ENCODE data around the gene REG1A.

Gene REG1A

DNA sequence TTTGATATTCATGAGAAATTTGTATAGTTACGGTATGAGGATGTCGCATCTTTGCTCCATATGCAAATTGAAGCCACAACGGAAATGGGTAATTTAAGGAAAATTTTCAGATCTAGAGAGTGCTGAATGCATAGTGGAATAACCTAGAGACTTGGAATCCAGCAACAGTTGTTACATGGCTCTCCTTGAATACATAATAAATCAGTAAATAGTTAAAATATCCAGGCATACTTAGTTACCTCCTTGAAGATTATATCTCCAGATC, 5.4 kb downstream of the REG1A start:
- TF ChIP-seq, protein P1, sequence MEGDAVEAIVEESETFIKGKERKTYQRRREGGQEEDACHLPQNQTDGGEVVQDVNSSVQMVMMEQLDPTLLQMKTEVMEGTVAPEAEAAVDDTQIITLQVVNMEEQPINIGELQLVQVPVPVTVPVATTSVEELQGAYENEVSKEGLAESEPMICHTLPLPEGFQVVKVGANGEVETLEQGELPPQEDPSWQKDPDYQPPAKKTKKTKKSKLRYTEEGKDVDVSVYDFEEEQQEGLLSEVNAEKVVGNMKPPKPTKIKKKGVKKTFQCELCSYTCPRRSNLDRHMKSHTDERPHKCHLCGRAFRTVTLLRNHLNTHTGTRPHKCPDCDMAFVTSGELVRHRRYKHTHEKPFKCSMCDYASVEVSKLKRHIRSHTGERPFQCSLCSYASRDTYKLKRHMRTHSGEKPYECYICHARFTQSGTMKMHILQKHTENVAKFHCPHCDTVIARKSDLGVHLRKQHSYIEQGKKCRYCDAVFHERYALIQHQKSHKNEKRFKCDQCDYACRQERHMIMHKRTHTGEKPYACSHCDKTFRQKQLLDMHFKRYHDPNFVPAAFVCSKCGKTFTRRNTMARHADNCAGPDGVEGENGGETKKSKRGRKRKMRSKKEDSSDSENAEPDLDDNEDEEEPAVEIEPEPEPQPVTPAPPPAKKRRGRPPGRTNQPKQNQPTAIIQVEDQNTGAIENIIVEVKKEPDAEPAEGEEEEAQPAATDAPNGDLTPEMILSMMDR (IDR thresholded peaks at IDR 0.05; ENCODE audit: insufficient read depth, missing control alignments): no peak
- DNase-seq (ENCODE audit: insufficient read length, low spot score) (no peak), FAIRE-seq (no peak)

DNA sequence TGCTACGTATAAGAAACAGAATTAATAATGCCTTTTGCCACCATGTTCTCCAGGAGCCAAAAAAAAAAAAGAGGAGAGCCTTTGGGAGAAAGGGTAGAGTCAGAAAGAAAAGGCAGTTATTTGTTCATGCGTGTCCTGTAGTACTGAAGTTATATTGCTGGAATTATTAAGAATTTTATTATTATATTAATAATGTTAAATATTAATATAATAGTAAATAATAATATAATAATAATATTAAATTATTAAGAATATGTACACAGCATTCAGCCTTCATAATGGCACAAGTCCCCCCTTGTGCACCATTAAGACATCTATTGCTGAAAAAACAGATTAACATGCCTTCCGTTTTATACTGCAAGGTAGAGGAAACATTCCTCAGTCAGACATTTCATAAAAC, 8.1 kb downstream of the REG1A start:
- FAIRE-seq: no peak
- TF ChIP-seq, protein P1 (IDR thresholded peaks at IDR 0.05; ENCODE audit: insufficient read depth, missing control alignments): no peak
- DNase-seq (ENCODE audit: insufficient read length, low spot score): no peak

DNA sequence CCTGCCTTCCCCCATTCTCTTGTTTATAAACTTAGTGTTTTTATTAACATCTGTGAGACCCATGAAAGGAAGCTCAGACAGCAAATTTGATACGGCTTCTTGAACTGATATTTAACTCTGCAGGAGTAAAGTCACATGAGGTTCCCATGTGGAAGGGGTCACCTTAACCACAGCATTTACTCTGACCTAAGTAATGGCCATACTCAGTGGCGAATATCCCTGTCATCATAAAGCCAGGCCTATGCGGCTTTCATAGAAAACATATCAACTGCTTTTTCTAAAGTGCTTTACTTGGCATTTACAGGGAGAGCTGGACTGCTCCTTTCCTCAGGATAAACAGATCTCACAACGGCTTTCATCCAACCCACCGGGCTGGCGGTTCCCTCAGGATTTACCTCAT, 9.0 kb downstream of the REG1A start:
- TF ChIP-seq, protein P1 (IDR thresholded peaks at IDR 0.05; ENCODE audit: insufficient read depth, missing control alignments): no peak
- DNase-seq (ENCODE audit: insufficient read length, low spot score) (no peak), FAIRE-seq (no peak)

DNA sequence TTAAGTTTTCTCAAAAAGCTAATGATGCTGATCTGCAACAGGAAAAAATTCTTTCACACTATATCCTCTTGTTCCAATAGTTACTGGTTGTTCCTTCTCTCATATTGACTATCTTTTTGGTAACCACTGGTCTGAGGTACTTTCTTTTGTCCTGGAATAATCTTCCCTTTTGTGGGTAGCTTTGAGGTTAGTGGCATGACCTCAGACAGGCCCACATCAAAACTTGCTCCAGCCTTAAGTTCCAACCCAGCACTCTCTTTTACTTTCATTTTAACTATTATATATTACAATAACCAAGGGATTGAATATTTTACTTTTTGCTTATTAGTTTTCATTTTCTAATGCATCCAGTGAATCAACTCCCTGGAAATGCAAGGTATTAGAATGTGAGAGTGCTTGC, 9.5 kb downstream of the REG1A start:
- DNase-seq (ENCODE audit: insufficient read length, low spot score) (no peak), FAIRE-seq (no peak)
- TF ChIP-seq, protein P1 (IDR thresholded peaks at IDR 0.05; ENCODE audit: insufficient read depth, missing control alignments): no peak

DNA sequence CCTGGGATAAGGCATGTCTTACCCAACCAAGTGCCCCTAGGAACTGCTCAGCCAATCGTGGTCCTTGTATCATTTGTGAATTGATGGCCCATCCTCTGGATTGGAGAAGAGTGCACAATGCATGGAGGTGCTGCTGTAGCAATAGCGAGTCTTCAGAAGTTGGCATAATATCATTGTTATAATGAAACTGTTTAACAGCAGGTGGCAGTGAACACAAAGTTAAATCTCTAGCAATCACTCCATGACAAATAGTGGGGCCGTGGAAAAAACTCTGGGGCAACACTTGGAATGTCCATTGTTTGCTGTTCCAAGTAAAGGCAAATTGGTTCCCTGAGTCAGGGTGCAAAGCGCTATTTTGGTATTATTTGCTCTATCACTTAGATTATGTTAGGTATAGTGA, 11.4 kb downstream of the REG1A start:
- DNase-seq (ENCODE audit: insufficient read length, low spot score) (no peak), FAIRE-seq (no peak)
- TF ChIP-seq, protein P1 (IDR thresholded peaks at IDR 0.05; ENCODE audit: insufficient read depth, missing control alignments): no peak

DNA sequence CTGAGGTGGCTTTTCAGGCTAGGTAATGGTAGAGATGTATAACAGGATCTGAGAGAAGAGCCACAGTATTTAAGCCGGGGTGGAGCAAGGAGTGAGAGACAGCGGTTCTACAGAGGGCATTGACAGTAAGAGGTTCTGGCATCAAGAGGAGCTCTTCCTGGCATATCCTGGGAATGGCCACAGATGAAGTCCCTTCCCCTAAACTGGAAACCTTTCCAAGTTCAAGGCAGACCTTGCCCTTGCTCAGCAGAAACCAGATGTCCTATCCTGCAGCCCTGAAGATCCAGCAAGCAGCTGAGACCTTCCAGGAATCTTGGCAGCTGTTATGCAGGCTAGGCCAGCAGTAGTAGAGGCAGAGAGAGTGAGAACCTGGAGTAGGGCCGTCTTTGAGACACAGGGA, 18.1 kb downstream of the REG1A start:
- TF ChIP-seq, protein P1 (IDR thresholded peaks at IDR 0.05; ENCODE audit: insufficient read depth, missing control alignments): no peak
- no peak for DNase-seq (ENCODE audit: insufficient read length, low spot score)

DNA sequence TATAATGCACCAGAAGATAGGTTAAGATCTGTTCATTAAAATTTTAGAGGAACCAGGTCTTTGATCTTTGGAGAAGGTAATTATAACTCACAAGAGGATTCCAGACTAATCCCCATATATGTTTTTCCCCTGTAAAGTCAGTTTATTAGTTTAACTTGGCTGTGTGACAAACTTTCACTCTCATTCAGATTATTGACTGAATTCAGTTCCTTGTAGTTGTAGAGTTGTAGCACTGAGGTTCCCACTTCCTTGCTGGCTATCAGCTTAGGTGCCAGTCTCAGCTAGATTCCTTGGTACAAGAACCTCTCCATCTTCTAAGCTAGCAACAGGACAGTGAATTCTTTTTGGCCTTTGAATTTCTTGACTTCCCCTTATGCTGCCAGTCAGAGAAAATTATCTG, 19.1 kb downstream of the REG1A start:
- FAIRE-seq (no peak), DNase-seq (ENCODE audit: insufficient read length, low spot score) (no peak)
- TF ChIP-seq, protein P1 (IDR thresholded peaks at IDR 0.05; ENCODE audit: insufficient read depth, missing control alignments): no peak

More for the DNA sequence above, 18.1 kb downstream of the REG1A start:
- no peak for FAIRE-seq

All from D721Med (cell line).